Measurements from ENCODE around the gene RGS12.

The RGS12 gene

GRCh38 chr4:3338321-3338838, 45.6 kb downstream of the RGS12 start:
- Histone ChIP-seq H2AFZ (ENCODE audit: low read length) (no peak overlapping the region), H4K20me1 (ENCODE audit: insufficient read depth, low read length) (no peaks in the 10 kb centered on the region), H3K4me1 (ENCODE audit: insufficient read depth, low read length, severe bottlenecking) (no peaks in the 10 kb centered on the region), H3F3A (ENCODE audit: insufficient read depth, low read length) (no peaks in the 10 kb centered on the region), H3K36me3 (ENCODE audit: insufficient read depth, low read length) (no peaks in the 10 kb centered on the region), H3K9ac (ENCODE audit: low read length) (no peak overlapping the region), H3K4me3 (ENCODE audit: low read depth, low read length, poor library complexity, severe bottlenecking) (no peak overlapping the region), H3K27me3 (ENCODE audit: insufficient read depth, low read length) (no peaks in the 10 kb centered on the region), H3K27ac (ENCODE audit: low read depth, low read length, poor library complexity, severe bottlenecking) (no peak overlapping the region), H3K9me3 (ENCODE audit: low read length) (no peaks in the 10 kb centered on the region), H3K4me2 (ENCODE audit: low read length) (no peak overlapping the region), H3K9me2 (ENCODE audit: low read depth, low read length) (no peaks in the 10 kb centered on the region), H3K79me2 (ENCODE audit: insufficient read depth, low read length) (no peaks in the 10 kb centered on the region)
- TF ChIP-seq CTCF (IDR thresholded peaks at IDR 0.05; ENCODE audit: low read length) (no peak), EZH2 (IDR thresholded peaks at IDR 0.05; ENCODE audit: borderline replicate concordance, low read length) (no peak)

GRCh38 chr4:3338976-3339531, 46.2 kb downstream of the RGS12 start:
- Histone ChIP-seq H3K36me3 (ENCODE audit: insufficient read depth, low read length) (no peaks in the 10 kb centered on the region), H3K9me3 (ENCODE audit: low read length) (no peaks in the 10 kb centered on the region), H3K27me3 (ENCODE audit: insufficient read depth, low read length) (no peaks in the 10 kb centered on the region), H3K79me2 (ENCODE audit: insufficient read depth, low read length) (no peaks in the 10 kb centered on the region), H3K4me3 (ENCODE audit: low read depth, low read length, poor library complexity, severe bottlenecking) (no peak overlapping the region), H4K20me1 (ENCODE audit: insufficient read depth, low read length) (no peaks in the 10 kb centered on the region), H3K9me2 (ENCODE audit: low read depth, low read length) (no peaks in the 10 kb centered on the region), H3K4me1 (ENCODE audit: insufficient read depth, low read length, severe bottlenecking) (no peaks in the 10 kb centered on the region), H3K9ac (ENCODE audit: low read length) (no peak overlapping the region), H3K4me2 (ENCODE audit: low read length) (no peak overlapping the region), H3K27ac (ENCODE audit: low read depth, low read length, poor library complexity, severe bottlenecking) (no peak overlapping the region), H2AFZ (ENCODE audit: low read length) (no peak overlapping the region), H3F3A (ENCODE audit: insufficient read depth, low read length) (no peaks in the 10 kb centered on the region)
- no peak for TF ChIP-seq CTCF (IDR thresholded peaks at IDR 0.05; ENCODE audit: low read length)
- no peak for TF ChIP-seq EZH2 (IDR thresholded peaks at IDR 0.05; ENCODE audit: borderline replicate concordance, low read length)

GRCh38 chr4:3339577-3339976, 46.8 kb downstream of the RGS12 start:
- Histone ChIP-seq H3K4me2 (ENCODE audit: low read length) (no peak overlapping the region), H3K9ac (ENCODE audit: low read length) (no peak overlapping the region)

More at GRCh38 chr4:3339577-3339976, 46.8 kb downstream of the RGS12 start:
- no peaks in the 10 kb centered on the region for H3K27me3 ChIP-seq (ENCODE audit: insufficient read depth, low read length)
- H3K9me3 ChIP-seq (ENCODE audit: low read length) = no peaks in the 10 kb centered on the region
- H3F3A ChIP-seq (ENCODE audit: insufficient read depth, low read length) = no peaks in the 10 kb centered on the region
- no peaks in the 10 kb centered on the region for H3K9me2 ChIP-seq (ENCODE audit: low read depth, low read length)
- no peaks in the 10 kb centered on the region for H3K4me1 ChIP-seq (ENCODE audit: insufficient read depth, low read length, severe bottlenecking)
- TF ChIP-seq EZH2 (IDR thresholded peaks at IDR 0.05; ENCODE audit: borderline replicate concordance, low read length) = no peak
- no peak for TF ChIP-seq CTCF (IDR thresholded peaks at IDR 0.05; ENCODE audit: low read length)
- H3K27ac ChIP-seq (ENCODE audit: low read depth, low read length, poor library complexity, severe bottlenecking) = no peak overlapping the region
- no peaks in the 10 kb centered on the region for H4K20me1 ChIP-seq (ENCODE audit: insufficient read depth, low read length)
- H3K36me3 ChIP-seq (ENCODE audit: insufficient read depth, low read length) = no peaks in the 10 kb centered on the region
- no peak overlapping the region for H2AFZ ChIP-seq (ENCODE audit: low read length)
- no peaks in the 10 kb centered on the region for H3K79me2 ChIP-seq (ENCODE audit: insufficient read depth, low read length)
- no peak overlapping the region for H3K4me3 ChIP-seq (ENCODE audit: low read depth, low read length, poor library complexity, severe bottlenecking)

Data from OCI-LY1 (cell line).